Endometrial microvascular endothelial cells (primary cell): ENCODE data around the gene TBC1D12. TPM values are rescaled to one million over a fixed set of nuclear protein-coding genes. Genes with fewer than 3 reads are reported as not detected.

ENCODE experiments used
- in situ Hi-C: cut with HindIII; loops from 2 replicates; pipeline ENCODE4 v1.10.0; 2017; ENCODE audit warnings: low sequenced_read_pairs, low pct_unique_long_range_greater_than_20kb; ENCODE audit errors: inconsistent ontology term
- total RNA-seq: library from RNA; depleted of rRNA; stranded (reverse); fragments of >200 nt; gene quantifications from one replicate; pipeline ENCODE4 v1.2.3, GENCODE V29; 2015; ENCODE audit errors: inconsistent ontology term

The TBC1D12 gene
- total RNA-seq, 1 donor from 2014 or later, result 5.1 TPM

GRCh38 chr10:94432443-94432842, 30.1 kb downstream of the TBC1D12 start:
- in situ Hi-C loops, result no loop called here

GRCh38 chr10:94439275-94439861, 37.0 kb downstream of the TBC1D12 start:
- in situ Hi-C loops, result no loop called here

GRCh38 chr10:94440096-94440495, 37.8 kb downstream of the TBC1D12 start:
- in situ Hi-C loops, result no loop called here

- in situ Hi-C loops, result no loop called here
Observed at GRCh38 chr10:94443047-94443446, 40.7 kb downstream of the TBC1D12 start.

GRCh38 chr10:94443549-94443948, 41.2 kb downstream of the TBC1D12 start:
- in situ Hi-C loops, result no loop called here

GRCh38 chr10:94450782-94451181, 48.4 kb downstream of the TBC1D12 start:
- in situ Hi-C loops, result no loop called here

- in situ Hi-C loops, result no loop called here
Observed at GRCh38 chr10:94451883-94452519, 49.7 kb downstream of the TBC1D12 start.

- in situ Hi-C loops, result no loop called here
Observed at GRCh38 chr10:94456942-94457341, 54.6 kb downstream of the TBC1D12 start.

- in situ Hi-C loops, result no loop called here
Observed at GRCh38 chr10:94459385-94459784, 57.0 kb downstream of the TBC1D12 start.

- in situ Hi-C loops, result no loop called here
Observed at GRCh38 chr10:94461503-94461902, 59.2 kb downstream of the TBC1D12 start.

- in situ Hi-C loops, result no loop called here
Observed at GRCh38 chr10:94462130-94462529, 59.8 kb downstream of the TBC1D12 start.

- in situ Hi-C loops, result no loop called here
Observed at GRCh38 chr10:94465684-94466083, 63.3 kb downstream of the TBC1D12 start.

- in situ Hi-C loops, result no loop called here
Observed at GRCh38 chr10:94481410-94481809, 79.1 kb downstream of the TBC1D12 start.

GRCh38 chr10:94483970-94484369, 81.6 kb downstream of the TBC1D12 start:
- in situ Hi-C loops, result no loop called here

- in situ Hi-C loops, result no loop called here
Observed at GRCh38 chr10:94485094-94485493, 82.8 kb downstream of the TBC1D12 start.

GRCh38 chr10:94487575-94487974, 85.2 kb downstream of the TBC1D12 start:
- in situ Hi-C loops, result no loop called here

GRCh38 chr10:94489107-94489506, 86.8 kb downstream of the TBC1D12 start:
- in situ Hi-C loops, result no loop called here

GRCh38 chr10:94489976-94490788, 87.8 kb downstream of the TBC1D12 start:
- in situ Hi-C loops, result no loop called here

- in situ Hi-C loops, result no loop called here
Observed at GRCh38 chr10:94490789-94491039, 88.4 kb downstream of the TBC1D12 start.

- in situ Hi-C loops, result no loop called here
Observed at GRCh38 chr10:94493463-94493862, 91.1 kb downstream of the TBC1D12 start.
